HEK293 (cell line): ENCODE results near the gene OR5AU1.
"Not testable (repeated sequence)": the region's sequence is repeated elsewhere in the genome, so short reads cannot be mapped to it uniquely, and the experiment has no call there.

ENCODE experiments used
- CTCF ChIA-PET: fragments of 350-600 bp; formaldehyde crosslinking; extraction: SDS; loops from one replicate; lab custom pipeline; 2021; ENCODE audit warnings: antibody characterized with exemption; lab: Yijun Ruan, JAX
- POLR2A ChIA-PET: fragments of 300-600 bp; formaldehyde crosslinking; extraction: SDS; loops from one replicate; lab custom pipeline; 2020; ENCODE audit warnings: antibody characterized with exemption, inconsistent platforms; lab: Yijun Ruan, JAX
- H3K27ac ChIP-seq: fragments of 200-500 bp; sonication (Bioruptor generic); 2 replicates; pipeline ENCODE4 v1.5.1; 2014; ENCODE audit warnings: low read depth, low read length, control low read depth, inconsistent platforms; ENCODE audit errors: extremely low read depth
- H3K36me3 ChIP-seq, 2 experiments: fragments of 200-500 bp in 1 of 2; sonication (Bioruptor generic) in 1 of 2; 1 replicate in 1 of 2; 2 replicates in 1 of 2; pipeline ENCODE4 v1.5.1; 2014 to 2017; ENCODE audit warnings: inconsistent platforms in 2 of 2, low read length in 2 of 2; ENCODE audit not compliant: control insufficient read depth in 2 of 2, insufficient read depth in 1 of 2
- H3K4me1 ChIP-seq: fragments of 200-500 bp; sonication (Bioruptor generic); 2 replicates; pipeline ENCODE4 v1.5.1; 2014; ENCODE audit warnings: mild to moderate bottlenecking, low read length, inconsistent platforms; ENCODE audit not compliant: control insufficient read depth, insufficient read depth
- H3K4me3 ChIP-seq: 2 replicates; pipeline ENCODE4 v1.5.1; 2011; ENCODE audit warnings: low read depth, mild to moderate bottlenecking, control low read depth, low read length, moderate library complexity
- H3K9me3 ChIP-seq: fragments of 200-500 bp; sonication (Bioruptor generic); 2 replicates; pipeline ENCODE4 v1.5.1; 2014; ENCODE audit warnings: low read depth, low read length, inconsistent platforms; ENCODE audit not compliant: control insufficient read depth, insufficient read depth
- PATZ1 ChIP-seq: fragments of 450-650 bp; formaldehyde crosslinking; IDR thresholded peaks from 2 replicates; pipeline ENCODE4 v1.5.1; 2016; ENCODE audit warnings: missing biosample characterization, missing genetic modification characterization
- WT1 ChIP-seq: fragments of 450-650 bp; formaldehyde crosslinking; IDR thresholded peaks from 2 replicates; pipeline ENCODE4 v1.5.1; 2016; ENCODE audit warnings: missing biosample characterization, missing genetic modification characterization
- ZBTB48 ChIP-seq: fragments of 450-650 bp; formaldehyde crosslinking; IDR thresholded peaks from 2 replicates; pipeline ENCODE4 v1.5.1; 2016; ENCODE audit warnings: missing biosample characterization, missing genetic modification characterization
- ZNF23 ChIP-seq: fragments of 450-650 bp; formaldehyde crosslinking; IDR thresholded peaks from 2 replicates; pipeline ENCODE4 v1.5.1; 2016; ENCODE audit warnings: missing biosample characterization, missing genetic modification characterization, borderline replicate concordance
- ZNF239 ChIP-seq: fragments of 450-650 bp; formaldehyde crosslinking; IDR thresholded peaks from 2 replicates; pipeline ENCODE4 v1.5.1; 2016; ENCODE audit warnings: missing biosample characterization, missing genetic modification characterization
- ZNF274 ChIP-seq, 2 experiments: fragments of 200-500 bp in 1 of 2; fragments of 450-650 bp in 1 of 2; sonication (Bioruptor generic) in 1 of 2; formaldehyde crosslinking in 1 of 2; IDR thresholded peaks; 2 replicates each; pipeline versions ENCODE4 v1.5.1 to v1.6.1; 2014 to 2016; ENCODE audit warnings: borderline replicate concordance in 1 of 2, inconsistent platforms in 1 of 2, low read length in 1 of 2, missing biosample characterization in 1 of 2, missing genetic modification characterization in 1 of 2
- ZNF280C ChIP-seq: fragments of 450-650 bp; formaldehyde crosslinking; IDR thresholded peaks from 2 replicates; pipeline ENCODE4 v1.5.1; 2016; ENCODE audit warnings: missing biosample characterization, missing genetic modification characterization
- ZNF341 ChIP-seq: fragments of 450-650 bp; formaldehyde crosslinking; IDR thresholded peaks from 2 replicates; pipeline ENCODE4; 2016; ENCODE audit warnings: low read depth, missing biosample characterization, missing genetic modification characterization
- ZNF529 ChIP-seq: fragments of 450-650 bp; formaldehyde crosslinking; IDR thresholded peaks from 2 replicates; pipeline ENCODE4 v1.5.1; 2017; ENCODE audit warnings: missing genetic modification characterization, missing biosample characterization; ENCODE audit not compliant: insufficient replicate concordance
- ZNF549 ChIP-seq: fragments of 450-650 bp; IDR thresholded peaks from 2 replicates; pipeline ENCODE4 v1.5.1; 2018; ENCODE audit warnings: missing biosample characterization, missing genetic modification characterization, mild to moderate bottlenecking, inconsistent platforms, moderate library complexity
- ZNF600 ChIP-seq: fragments of 450-650 bp; formaldehyde crosslinking; IDR thresholded peaks from 2 replicates; pipeline ENCODE4 v1.5.1; 2016; ENCODE audit warnings: missing biosample characterization, missing genetic modification characterization
- ZNF623 ChIP-seq: fragments of 450-650 bp; formaldehyde crosslinking; IDR thresholded peaks from 2 replicates; pipeline ENCODE4 v1.5.1; 2016; ENCODE audit warnings: missing biosample characterization, missing genetic modification characterization
- ZNF692 ChIP-seq: fragments of 450-650 bp; formaldehyde crosslinking; IDR thresholded peaks from 2 replicates; pipeline ENCODE4 v1.5.1; 2016; ENCODE audit warnings: missing biosample characterization, missing genetic modification characterization

The OR5AU1 gene

GRCh38 chr14:21165002-21165605, 9.2 kb upstream of the OR5AU1 start:
- CTCF ChIA-PET, H3K4me3 ChIP-seq, H3K36me3 ChIP-seq, H3K27ac ChIP-seq, POLR2A ChIA-PET, H3K9me3 ChIP-seq, H3K4me1 ChIP-seq: not testable (repeated sequence)

GRCh38 chr14:21163871-21164291, 8.0 kb upstream of the OR5AU1 start:
- CTCF ChIA-PET: no interaction called here
- H3K36me3 ChIP-seq: no peaks in the 10 kb centered on the region
- no peaks in the 10 kb centered on the region for H3K9me3 ChIP-seq
- no peak overlapping the region for H3K4me3 ChIP-seq
- peaks cover 2% of the 10 kb centered on the region; the same call in 1 of the 2 replicates for H3K4me1 ChIP-seq
- TF ChIP-seq ZNF549 (tag by site-specific recombination): no peak
- no peak for TF ChIP-seq ZNF600 (tag by site-specific recombination)
- TF ChIP-seq ZBTB48 (tag by site-specific recombination): no peak
- TF ChIP-seq ZNF341 (tag by site-specific recombination): no peak
- TF ChIP-seq WT1 (tag by site-specific recombination): no peak
- no peak for TF ChIP-seq ZNF692 (tag by site-specific recombination)
- TF ChIP-seq ZNF529 (tag by site-specific recombination): no peak
- no peak for TF ChIP-seq ZNF280C (tag by site-specific recombination)
- no peak for TF ChIP-seq ZNF623 (tag by site-specific recombination)
- TF ChIP-seq PATZ1 (tag by site-specific recombination): no peak
- no peak for TF ChIP-seq ZNF23 (tag by site-specific recombination)
- no peak overlapping the region for H3K27ac ChIP-seq
- POLR2A ChIA-PET: no interaction called here

GRCh38 chr14:21162081-21162480, 6.2 kb upstream of the OR5AU1 start:
- H3K27ac ChIP-seq: no peak overlapping the region
- no peaks in the 10 kb centered on the region for H3K36me3 ChIP-seq
- TF ChIP-seq ZNF239 (no peak), ZNF274 (IDR thresholded peaks at IDR 0.05; ENCODE audit: low read length) (no peak), ZNF274 (tag by site-specific recombination; IDR thresholded peaks at IDR 0.05; ENCODE audit: borderline replicate concordance) (no peak), ZNF341 (tag by site-specific recombination) (no peak), ZNF280C (tag by site-specific recombination) (no peak)
- TF ChIP-seq, all 188 proteins: peak for 0
- Histone ChIP-seq H3K4me3 (no peak overlapping the region), H3K9me3 (no peaks in the 10 kb centered on the region), H3K4me1 (peaks cover 2% of the 10 kb centered on the region; the same call in 1 of the 2 replicates)
- ChIA-PET CTCF (no interaction called here), POLR2A (interaction anchor here (0.6 kb wide), 1 partner anchor 421 kb away, joined by 3 read pairs; no protein-coding TSS in a partner anchor)
